HG02588 (cell line): Measurements from ENCODE around the gene F10.

Source experiments
- ATAC-seq: cut with Tn5 transposase; IDR thresholded peaks from one replicate; pipeline ENCODE4 v1.9.1; 2021; ENCODE audit warnings: mild to moderate bottlenecking, moderate library complexity; ENCODE audit not compliant: unreplicated experiment

The F10 gene

GRCh38 chr13:113187883-113188665 is 65.5 kb downstream of the F10 start:
- no peak for ATAC-seq

DNA sequence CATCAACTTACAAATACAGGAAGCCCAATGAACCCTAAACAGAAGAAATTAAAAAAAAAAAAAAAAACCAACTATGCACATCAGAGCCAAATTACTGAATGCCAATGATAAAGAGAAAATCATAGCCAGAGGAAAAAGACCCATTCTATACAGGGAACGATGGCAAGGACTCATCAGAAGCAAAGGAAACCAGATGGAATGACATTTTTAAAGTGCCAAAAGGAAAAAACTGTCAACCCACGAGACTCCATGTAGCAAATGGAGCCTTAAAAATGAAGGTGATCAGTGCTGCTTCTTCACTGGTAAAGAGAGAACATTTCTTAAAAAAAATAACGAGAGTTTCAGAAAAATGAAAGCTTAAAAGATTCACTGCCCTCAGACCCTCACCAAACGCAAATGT is 67.6 kb downstream of the F10 start:
- no peak for ATAC-seq

- ATAC-seq = no peak
Measured at GRCh38 chr13:113192279-113192678, 69.7 kb downstream of the F10 start.

DNA sequence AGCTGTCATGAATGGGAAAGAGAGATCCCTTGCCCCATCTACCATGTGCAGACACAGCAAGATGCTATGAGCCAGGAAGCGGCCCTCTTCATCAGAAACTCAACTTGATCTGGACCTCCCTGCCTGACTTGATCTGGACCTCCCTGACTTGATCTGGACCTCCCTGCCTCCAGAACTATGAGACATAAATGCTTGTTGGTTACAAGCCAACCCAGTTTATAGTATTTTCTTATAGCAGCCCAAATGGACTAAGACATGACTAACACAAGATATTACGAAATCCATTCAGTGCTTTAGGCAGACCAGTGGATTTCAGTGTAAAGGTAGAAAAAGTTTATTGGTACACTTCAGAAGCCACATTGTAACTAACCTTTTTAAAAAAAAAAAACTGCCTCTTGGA is 70.3 kb downstream of the F10 start:
- ATAC-seq = no peak

DNA sequence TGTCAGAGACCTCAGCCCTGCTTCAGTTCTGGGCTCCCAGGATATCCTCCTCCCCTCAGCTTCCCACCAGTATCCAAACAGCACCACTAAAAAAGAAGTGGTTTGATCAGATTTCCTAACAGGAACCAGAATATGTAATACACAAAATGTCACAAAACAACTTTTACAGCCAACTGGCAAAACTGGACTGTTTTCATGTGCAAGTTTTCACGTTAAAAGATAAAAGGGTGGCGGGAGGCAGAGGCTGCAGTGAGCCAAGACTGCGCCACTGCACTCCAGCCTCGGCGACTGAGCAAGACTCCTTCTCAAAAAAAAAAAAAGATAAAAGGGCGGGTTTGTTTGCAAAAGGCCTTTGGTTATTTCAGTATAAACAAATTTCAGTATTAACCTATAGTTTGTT is 72.8 kb downstream of the F10 start:
- ATAC-seq = no peak

- ATAC-seq = no peak
Measured at GRCh38 chr13:113196970-113197737, 74.6 kb downstream of the F10 start.
